ENCODE results near the gene TOPAZ1. TPM values are rescaled to one million over a fixed set of nuclear protein-coding genes. Genes with fewer than 3 reads are reported as not detected.
"Not testable (repeated sequence)": the region's sequence is repeated elsewhere in the genome, so short reads cannot be mapped to it uniquely, and the experiment has no call there.

The TOPAZ1 gene
- total and polyA plus RNA-seq, 2 donors = not detected

- no peak for DNase-seq (ENCODE audit: extremely low spot score)
- 81% methylated on average over 3 of the region's 3 CpGs for WGBS
- no peaks in the 10 kb centered on the region for H3K36me3 ChIP-seq (ENCODE audit: insufficient read depth)
- no peak overlapping the region for H3K27ac ChIP-seq (ENCODE audit: low read depth)
- no peaks in the 10 kb centered on the region for H3K4me1 ChIP-seq (ENCODE audit: insufficient read depth)
- no peak overlapping the region for H3K4me3 ChIP-seq (ENCODE audit: low read depth, low read length)
Observed at GRCh38 chr3:44326515-44326914, 84.8 kb downstream of the TOPAZ1 start.

DNA sequence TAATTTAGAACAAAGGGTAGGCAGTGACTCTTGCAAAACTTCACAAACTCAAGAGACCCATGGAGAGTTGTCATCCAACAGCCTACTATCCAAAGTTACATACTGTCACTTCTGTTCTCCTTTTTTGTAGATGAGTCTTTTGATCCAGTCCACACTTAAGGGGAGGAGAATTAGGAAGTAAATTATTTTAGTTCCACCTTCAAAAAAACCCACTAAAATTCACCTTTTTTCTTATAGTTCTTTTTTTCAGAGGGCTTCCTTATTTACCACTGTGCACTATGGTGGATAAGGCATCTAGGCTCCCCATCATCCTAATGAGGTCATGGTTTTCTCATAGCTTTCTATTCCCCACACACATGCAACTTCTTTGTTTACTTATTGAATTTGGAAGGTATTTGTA, 88.3 kb downstream of the TOPAZ1 start:
- Histone ChIP-seq H3K4me3 (ENCODE audit: low read depth, low read length) (no peak overlapping the region), H3K27ac (ENCODE audit: low read depth) (no peak overlapping the region), H3K4me1 (ENCODE audit: insufficient read depth) (no peaks in the 10 kb centered on the region), H3K36me3 (ENCODE audit: insufficient read depth) (no peaks in the 10 kb centered on the region)
- DNase-seq (ENCODE audit: extremely low spot score) = no peak

- Histone ChIP-seq H3K4me1 (ENCODE audit: insufficient read depth) (no peaks in the 10 kb centered on the region), H3K27ac (ENCODE audit: low read depth) (no peak overlapping the region), H3K4me3 (ENCODE audit: low read depth, low read length) (no peak overlapping the region), H3K36me3 (ENCODE audit: insufficient read depth) (no peaks in the 10 kb centered on the region)
- whole genome bisulfite sequencing = 75% methylated on average over 2 of the region's 2 CpGs
- DNase-seq (ENCODE audit: extremely low spot score) = no peak
Observed at GRCh38 chr3:44330444-44330843, 88.8 kb downstream of the TOPAZ1 start.

- no peak overlapping the region for H3K4me3 ChIP-seq (ENCODE audit: low read depth, low read length)
- 89% methylated on average over 2 of the region's 2 CpGs for WGBS
- H3K27ac ChIP-seq (ENCODE audit: low read depth) = no peak overlapping the region
- no peaks in the 10 kb centered on the region for H3K36me3 ChIP-seq (ENCODE audit: insufficient read depth)
- no peaks in the 10 kb centered on the region for H3K4me1 ChIP-seq (ENCODE audit: insufficient read depth)
- no peak for DNase-seq (ENCODE audit: extremely low spot score)
Observed at GRCh38 chr3:44334326-44334725, 92.6 kb downstream of the TOPAZ1 start.

GRCh38 chr3:44337248-44337785, 95.6 kb downstream of the TOPAZ1 start:
- WGBS = 68% methylated on average over 5 of the region's 5 CpGs
- no peak overlapping the region for H3K4me3 ChIP-seq (ENCODE audit: low read depth, low read length)

GRCh38 chr3:44338010-44338827, 96.5 kb downstream of the TOPAZ1 start, which contains the start of gene TCAIM:
TSS of gene TCAIM (plus strand) at chr3:44338766. CDS start at chr3:44354783, 16,017 bp downstream.
- under 1% methylated on average over 77 of the region's 77 CpGs for WGBS
- no peaks in the 10 kb centered on the region for H3K36me3 ChIP-seq (ENCODE audit: insufficient read depth)
- DNase-seq (ENCODE audit: extremely low spot score) = peak; percentile 95
- H3K27ac ChIP-seq (ENCODE audit: low read depth) = peak within 1 kb of the TSS; percentile 92
- H3K4me3 ChIP-seq (ENCODE audit: low read depth, low read length) = peak within 1 kb of the TSS; percentile 68
- no peaks in the 10 kb centered on the region for H3K4me1 ChIP-seq (ENCODE audit: insufficient read depth)

More at GRCh38 chr3:44337248-44337785, 95.6 kb downstream of the TOPAZ1 start:
- H3K4me1 ChIP-seq (ENCODE audit: insufficient read depth) = no peaks in the 10 kb centered on the region
- no peak overlapping the region for H3K27ac ChIP-seq (ENCODE audit: low read depth)
- no peaks in the 10 kb centered on the region for H3K36me3 ChIP-seq (ENCODE audit: insufficient read depth)
- DNase-seq (ENCODE audit: extremely low spot score) = no peak

GRCh38 chr3:44338828-44339127, 97.1 kb downstream of the TOPAZ1 start:
- H3K27ac ChIP-seq (ENCODE audit: low read depth) = peak overlapping the region; percentile 92
- DNase-seq (ENCODE audit: extremely low spot score) = no peak
- under 1% methylated on average over 15 of the region's 15 CpGs for WGBS
- H3K4me1 ChIP-seq (ENCODE audit: insufficient read depth) = no peaks in the 10 kb centered on the region
- no peaks in the 10 kb centered on the region for H3K36me3 ChIP-seq (ENCODE audit: insufficient read depth)
- H3K4me3 ChIP-seq (ENCODE audit: low read depth, low read length) = peak overlapping the region; percentile 68

DNA sequence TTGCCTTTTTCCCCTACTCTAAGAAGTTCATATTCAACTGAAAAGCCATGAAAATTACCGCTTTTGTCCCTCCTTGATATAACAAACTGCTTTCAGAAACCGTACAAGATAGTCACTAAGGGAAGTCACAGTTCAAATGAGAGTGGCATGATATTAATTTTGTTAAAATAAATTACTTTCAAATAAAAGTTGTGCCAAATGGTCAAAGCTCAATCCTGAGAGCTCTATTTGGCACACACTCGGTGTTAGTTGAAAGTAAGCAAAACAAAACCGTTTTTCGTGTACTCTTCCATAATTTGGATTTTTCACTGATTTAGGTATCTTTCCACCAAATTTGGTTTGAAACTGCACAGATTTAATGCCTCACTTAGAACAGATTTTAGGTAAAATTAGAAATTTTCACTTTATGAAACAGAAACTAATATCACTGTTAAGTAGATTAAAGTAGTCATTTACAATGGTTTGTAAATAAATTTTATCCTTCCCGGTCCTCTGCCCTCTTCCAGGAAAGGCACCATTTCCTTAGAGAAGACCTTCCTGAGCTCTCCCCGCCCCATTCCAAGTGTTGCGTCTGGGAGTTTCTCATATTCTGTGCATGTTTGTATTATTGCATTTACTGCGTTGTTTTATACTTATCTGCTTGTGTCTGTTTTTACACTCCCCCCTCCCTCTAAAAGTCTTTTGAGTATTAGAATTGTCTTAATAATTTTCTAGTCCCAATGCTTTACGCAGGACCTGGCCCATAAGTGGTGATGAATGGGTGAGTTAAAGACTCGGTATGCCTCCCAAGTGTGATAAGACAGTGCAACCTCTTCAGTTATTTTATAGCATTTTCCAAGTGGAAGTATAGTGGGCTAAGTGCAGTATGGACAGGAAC, 97.7 kb downstream of the TOPAZ1 start:
- H3K4me1 ChIP-seq (ENCODE audit: insufficient read depth) = no peaks in the 10 kb centered on the region
- no peaks in the 10 kb centered on the region for H3K36me3 ChIP-seq (ENCODE audit: insufficient read depth)
- H3K4me3 ChIP-seq (ENCODE audit: low read depth, low read length) = peak overlapping the region; percentile 68
- no peak for DNase-seq (ENCODE audit: extremely low spot score)
- 25% methylated on average over 11 of the region's 11 CpGs for WGBS
- H3K27ac ChIP-seq (ENCODE audit: low read depth) = peak overlapping the region; percentile 33

DNA sequence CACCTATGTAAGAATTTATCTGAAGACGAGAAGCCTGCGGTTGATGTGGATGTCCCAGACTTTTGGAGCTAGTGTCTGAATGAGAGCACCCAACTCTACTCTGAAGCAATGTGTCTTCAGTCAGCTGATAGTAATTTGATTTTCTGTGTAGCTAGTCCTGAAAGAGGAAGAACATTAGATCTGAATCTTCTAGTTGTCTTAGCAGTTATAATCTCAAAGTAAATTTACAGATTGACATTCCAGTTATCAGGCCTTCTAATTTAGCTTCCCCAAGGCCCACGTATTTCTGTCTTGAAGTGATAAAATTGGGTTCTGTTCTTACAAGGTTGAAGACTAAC, 98.3 kb downstream of the TOPAZ1 start:
- no peaks in the 10 kb centered on the region for H3K36me3 ChIP-seq (ENCODE audit: insufficient read depth)
- DNase-seq (ENCODE audit: extremely low spot score) = no peak
- no peak overlapping the region for H3K4me3 ChIP-seq (ENCODE audit: low read depth, low read length)
- 76% methylated on average over 3 of the region's 3 CpGs for WGBS
- no peaks in the 10 kb centered on the region for H3K4me1 ChIP-seq (ENCODE audit: insufficient read depth)
- no peak overlapping the region for H3K27ac ChIP-seq (ENCODE audit: low read depth)

DNA sequence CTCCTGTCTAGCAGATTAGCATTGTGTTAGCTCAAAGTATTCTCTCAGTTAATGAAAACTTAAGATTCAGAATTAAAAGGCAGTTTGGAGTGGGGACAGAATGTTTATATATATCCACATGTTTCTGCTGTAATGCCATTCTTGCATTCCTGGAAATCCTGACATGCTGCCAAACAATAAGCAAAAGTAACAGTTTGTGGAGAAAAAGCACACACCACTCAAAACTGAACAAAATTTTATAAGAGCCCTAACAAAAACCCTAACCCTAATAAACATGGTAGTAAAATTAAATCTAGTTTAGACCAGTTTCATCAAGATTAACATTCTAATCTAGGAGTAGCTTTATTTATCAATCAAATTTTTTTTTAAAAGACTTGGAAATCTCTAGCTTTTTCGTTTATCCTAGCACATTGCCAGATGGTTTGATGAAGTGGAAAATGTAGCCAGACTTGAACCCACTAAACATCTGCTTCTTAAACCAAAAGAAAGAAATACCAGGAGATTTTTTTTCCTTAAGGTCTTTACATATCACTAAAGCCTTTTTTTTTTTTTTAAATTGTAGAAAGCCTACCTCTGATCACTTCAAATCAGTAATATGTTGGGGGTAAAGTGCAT, 100.6 kb downstream of the TOPAZ1 start:
- Histone ChIP-seq H3K27ac (ENCODE audit: low read depth) (no peak overlapping the region), H3K4me1 (ENCODE audit: insufficient read depth) (no peaks in the 10 kb centered on the region), H3K36me3 (ENCODE audit: insufficient read depth) (no peaks in the 10 kb centered on the region), H3K4me3 (ENCODE audit: low read depth, low read length) (no peak overlapping the region)
- 15% methylated on average over 1 of the region's 1 CpG for WGBS
- no peak for DNase-seq (ENCODE audit: extremely low spot score)

DNA sequence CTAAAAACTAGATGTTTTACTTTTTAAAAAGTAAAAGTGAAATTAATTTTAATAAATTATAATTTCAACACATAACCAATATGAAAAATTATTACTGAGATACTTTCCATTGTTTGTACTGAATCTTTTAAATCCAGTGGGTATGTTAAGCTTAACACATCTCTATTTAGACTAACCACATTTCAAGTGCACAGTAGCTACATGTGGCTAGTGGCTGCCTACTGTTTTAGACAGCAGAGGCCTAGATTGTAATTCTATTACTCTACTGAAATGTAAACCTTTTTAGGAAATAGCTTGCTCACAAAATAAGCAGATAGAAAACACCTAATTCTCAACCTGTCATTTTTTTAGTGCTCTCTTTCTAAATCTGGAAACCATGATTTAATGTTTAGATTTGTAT, 101.7 kb downstream of the TOPAZ1 start:
- Histone ChIP-seq H3K4me3 (ENCODE audit: low read depth, low read length) (no peak overlapping the region), H3K4me1 (ENCODE audit: insufficient read depth) (no peaks in the 10 kb centered on the region), H3K27ac (ENCODE audit: low read depth) (no peak overlapping the region), H3K36me3 (ENCODE audit: insufficient read depth) (no peaks in the 10 kb centered on the region)
- no peak for DNase-seq (ENCODE audit: extremely low spot score)

DNA sequence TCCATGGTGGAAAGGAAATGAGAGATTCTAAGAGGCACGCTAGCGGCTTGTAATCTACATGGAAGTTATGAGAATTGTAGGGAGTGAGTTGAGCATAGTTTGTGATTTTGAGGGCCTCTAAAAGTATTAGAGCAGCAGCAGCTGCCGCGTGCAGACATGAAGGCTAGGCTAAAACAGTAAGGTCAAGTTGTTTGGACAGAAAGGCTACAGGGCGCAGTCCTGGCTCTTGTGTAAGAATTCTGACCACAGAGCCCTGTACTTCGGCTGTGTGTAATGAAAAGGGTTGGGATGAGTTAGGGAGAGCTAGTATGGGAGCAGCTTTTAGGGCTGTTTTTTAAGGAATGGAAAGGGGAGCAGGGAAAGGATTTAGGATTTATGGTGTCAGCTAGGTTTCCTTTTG, 104.9 kb downstream of the TOPAZ1 start:
- not testable (repeated sequence) for H3K4me3 ChIP-seq (ENCODE audit: low read depth, low read length); DNase-seq (ENCODE audit: extremely low spot score); H3K27ac ChIP-seq (ENCODE audit: low read depth); H3K4me1 ChIP-seq (ENCODE audit: insufficient read depth); H3K36me3 ChIP-seq (ENCODE audit: insufficient read depth)
- WGBS = 75% methylated on average over 6 of the region's 6 CpGs

DNA sequence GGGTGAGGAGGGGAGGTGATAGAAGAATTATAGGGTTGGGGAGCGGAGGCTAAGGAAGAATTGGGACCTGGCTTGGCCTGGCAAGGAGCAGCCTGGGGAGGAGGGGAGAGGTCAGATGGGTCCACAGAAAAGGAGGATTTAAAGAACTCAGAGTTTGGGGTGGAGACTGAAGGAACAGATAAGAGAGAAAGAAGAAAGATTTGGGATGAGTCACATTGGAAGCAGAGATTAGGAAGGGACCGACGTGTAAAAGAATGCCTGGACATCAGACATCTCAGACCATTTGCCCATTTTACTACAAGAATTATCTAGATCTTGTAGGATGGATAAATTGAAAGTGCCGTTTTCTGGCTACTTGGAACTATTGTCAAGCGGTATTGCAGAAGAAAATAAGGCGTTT, 107.3 kb downstream of the TOPAZ1 start:
- DNase-seq (ENCODE audit: extremely low spot score) = no peak
- Histone ChIP-seq H3K27ac (ENCODE audit: low read depth) (no peak overlapping the region), H3K4me1 (ENCODE audit: insufficient read depth) (no peaks in the 10 kb centered on the region), H3K4me3 (ENCODE audit: low read depth, low read length) (no peak overlapping the region), H3K36me3 (ENCODE audit: insufficient read depth) (no peaks in the 10 kb centered on the region)
- 74% methylated on average over 6 of the region's 6 CpGs for WGBS
